Endodermal cell (in vitro differentiated cells): ENCODE data around the gene BGN. TPM values are rescaled to one million over a fixed set of nuclear protein-coding genes. Genes with fewer than 3 reads are reported as not detected.

Experiments used
- DNase-seq: peaks from one replicate; pipeline ENCODE4 v3.0.0-alpha.2; 2017
- H3K27ac ChIP-seq: 2 replicates; pipeline ENCODE4 v1.5.1; 2013; ENCODE audit warnings: mild to moderate bottlenecking, low read depth, low read length, moderate library complexity
- H3K27me3 ChIP-seq: 2 replicates; pipeline ENCODE4 v1.6.1; 2013; ENCODE audit warnings: mild to moderate bottlenecking, low read length, moderate library complexity; ENCODE audit not compliant: insufficient read depth, control insufficient read depth, poor library complexity, severe bottlenecking
- H3K36me3 ChIP-seq: 2 replicates; pipeline ENCODE4 v1.7.0; 2013; ENCODE audit warnings: mild to moderate bottlenecking, low read length, moderate library complexity; ENCODE audit not compliant: control insufficient read depth, insufficient read depth
- H3K4me1 ChIP-seq: one replicate; pipeline ENCODE4 v1.7.0; 2013; ENCODE audit warnings: low read length; ENCODE audit not compliant: control insufficient read depth, insufficient read depth
- H3K4me3 ChIP-seq: 2 replicates; pipeline ENCODE4 v1.5.1; 2013; ENCODE audit warnings: mild to moderate bottlenecking, low read length, moderate library complexity
- H3K9ac ChIP-seq: 2 replicates; pipeline ENCODE4 v1.6.1; 2013; ENCODE audit warnings: mild to moderate bottlenecking, low read length, moderate library complexity; ENCODE audit not compliant: poor library complexity, severe bottlenecking; ENCODE audit errors: extremely low read depth
- H3K9me3 ChIP-seq: 2 replicates; pipeline ENCODE4 v1.6.1; 2013; ENCODE audit warnings: mild to moderate bottlenecking, low read length, moderate library complexity; ENCODE audit not compliant: control insufficient read depth
- H3K27ac Mint-ChIP-seq: 2 replicates; pipeline ENCODE4 v1.8.0; 2020; ENCODE audit warnings: mixed read lengths
- H3K27me3 Mint-ChIP-seq: 2 replicates; pipeline ENCODE4 v1.8.0; 2021; ENCODE audit warnings: mild to moderate bottlenecking, mixed read lengths; ENCODE audit not compliant: insufficient read depth
- H3K36me3 Mint-ChIP-seq: 2 replicates; pipeline ENCODE4 v1.8.0; 2020; ENCODE audit warnings: low read depth, mixed read lengths
- H3K4me1 Mint-ChIP-seq: 2 replicates; pipeline ENCODE4 v1.8.0; 2020; ENCODE audit warnings: mixed read lengths
- H3K4me3 Mint-ChIP-seq: 2 replicates; pipeline ENCODE4 v1.8.0; 2020; ENCODE audit warnings: mild to moderate bottlenecking, moderate library complexity, mixed read lengths
- H3K9me3 Mint-ChIP-seq: 2 replicates; pipeline ENCODE4 v1.8.0; 2020; ENCODE audit warnings: mild to moderate bottlenecking, mixed read lengths
- WGBS, 2 experiments: methylation state at CpG; one replicate each; pipeline versions ENCODE4 v1.1.5 to v1.1.7; 2013; ENCODE audit warnings: missing lambda C conversion rate in 2 of 2, mixed read lengths in 1 of 2; ENCODE audit not compliant: insufficient coverage in 1 of 2, insufficient read length in 1 of 2; 5-methylcytosine and 5-hydroxymethylcytosine counted together
- total RNA-seq, 2 donors: library from RNA; stranded (reverse); fragmentation: NEBNext Ultra II Directional in 1 of 2; extraction: Animal tissue kit (Norgen Biotek cat#: 25700) in 1 of 2; gene quantifications; 2 replicates in 1 of 2; 3 replicates in 1 of 2; pipeline ENCODE4 v1.2.1, GENCODE V29; 2021
- TF ChIP-seq, protein P1 (sequence below): fragments of 200-600 bp; sonication (generic); conservative IDR thresholded peaks from 2 replicates; pipeline ENCODE4 v1.5.0; 2021; ENCODE audit warnings: antibody characterized with exemption, mild to moderate bottlenecking

The BGN gene
- total RNA-seq, 2 donors from 2014 or later: 1.2 to 1.6 TPM

DNA sequence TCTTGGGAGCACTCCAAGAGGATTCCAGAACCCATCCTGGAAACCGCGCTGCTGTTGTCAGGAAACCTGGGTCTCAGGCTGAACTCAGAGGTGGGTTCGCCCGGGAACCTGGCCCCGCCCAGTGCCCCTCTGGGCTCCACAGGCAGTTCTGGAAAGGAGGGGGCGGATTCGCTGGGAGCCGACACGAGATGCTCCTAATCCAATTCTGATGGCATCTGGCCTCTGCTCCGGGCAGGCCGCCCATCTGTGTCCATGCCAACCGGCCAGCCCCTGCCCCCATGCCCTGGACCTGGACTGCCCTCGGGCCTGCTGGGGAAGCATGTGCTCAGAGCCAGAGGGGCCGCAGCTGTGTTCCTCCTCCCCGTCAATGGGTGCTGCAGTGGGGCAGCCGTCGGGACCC, 43.6 kb downstream of the BGN start:
- Mint-ChIP-seq H3K4me3 (no peak overlapping the region), H3K27me3 (no peaks in the 10 kb centered on the region), H3K27ac (no peak overlapping the region), H3K4me1 (no peaks in the 10 kb centered on the region), H3K36me3 (no peaks in the 10 kb centered on the region), H3K9me3 (peaks cover 67% of the 10 kb centered on the region)
- H3K27ac ChIP-seq: no peak overlapping the region
- DNase-seq: no peak
- no peaks in the 10 kb centered on the region for H3K9me3 ChIP-seq
- H3K27me3 ChIP-seq: no peaks in the 10 kb centered on the region
- H3K4me3 ChIP-seq: no peak overlapping the region
- no peaks in the 10 kb centered on the region for H3K36me3 ChIP-seq
- H3K9ac ChIP-seq: no peak overlapping the region
- no peaks in the 10 kb centered on the region for H3K4me1 ChIP-seq
- 92 to 93% methylated on average over 3 to 17 of the region's 17 CpGs for WGBS, 2 experiments
- TF ChIP-seq, protein P1, sequence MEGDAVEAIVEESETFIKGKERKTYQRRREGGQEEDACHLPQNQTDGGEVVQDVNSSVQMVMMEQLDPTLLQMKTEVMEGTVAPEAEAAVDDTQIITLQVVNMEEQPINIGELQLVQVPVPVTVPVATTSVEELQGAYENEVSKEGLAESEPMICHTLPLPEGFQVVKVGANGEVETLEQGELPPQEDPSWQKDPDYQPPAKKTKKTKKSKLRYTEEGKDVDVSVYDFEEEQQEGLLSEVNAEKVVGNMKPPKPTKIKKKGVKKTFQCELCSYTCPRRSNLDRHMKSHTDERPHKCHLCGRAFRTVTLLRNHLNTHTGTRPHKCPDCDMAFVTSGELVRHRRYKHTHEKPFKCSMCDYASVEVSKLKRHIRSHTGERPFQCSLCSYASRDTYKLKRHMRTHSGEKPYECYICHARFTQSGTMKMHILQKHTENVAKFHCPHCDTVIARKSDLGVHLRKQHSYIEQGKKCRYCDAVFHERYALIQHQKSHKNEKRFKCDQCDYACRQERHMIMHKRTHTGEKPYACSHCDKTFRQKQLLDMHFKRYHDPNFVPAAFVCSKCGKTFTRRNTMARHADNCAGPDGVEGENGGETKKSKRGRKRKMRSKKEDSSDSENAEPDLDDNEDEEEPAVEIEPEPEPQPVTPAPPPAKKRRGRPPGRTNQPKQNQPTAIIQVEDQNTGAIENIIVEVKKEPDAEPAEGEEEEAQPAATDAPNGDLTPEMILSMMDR: no peak

DNA sequence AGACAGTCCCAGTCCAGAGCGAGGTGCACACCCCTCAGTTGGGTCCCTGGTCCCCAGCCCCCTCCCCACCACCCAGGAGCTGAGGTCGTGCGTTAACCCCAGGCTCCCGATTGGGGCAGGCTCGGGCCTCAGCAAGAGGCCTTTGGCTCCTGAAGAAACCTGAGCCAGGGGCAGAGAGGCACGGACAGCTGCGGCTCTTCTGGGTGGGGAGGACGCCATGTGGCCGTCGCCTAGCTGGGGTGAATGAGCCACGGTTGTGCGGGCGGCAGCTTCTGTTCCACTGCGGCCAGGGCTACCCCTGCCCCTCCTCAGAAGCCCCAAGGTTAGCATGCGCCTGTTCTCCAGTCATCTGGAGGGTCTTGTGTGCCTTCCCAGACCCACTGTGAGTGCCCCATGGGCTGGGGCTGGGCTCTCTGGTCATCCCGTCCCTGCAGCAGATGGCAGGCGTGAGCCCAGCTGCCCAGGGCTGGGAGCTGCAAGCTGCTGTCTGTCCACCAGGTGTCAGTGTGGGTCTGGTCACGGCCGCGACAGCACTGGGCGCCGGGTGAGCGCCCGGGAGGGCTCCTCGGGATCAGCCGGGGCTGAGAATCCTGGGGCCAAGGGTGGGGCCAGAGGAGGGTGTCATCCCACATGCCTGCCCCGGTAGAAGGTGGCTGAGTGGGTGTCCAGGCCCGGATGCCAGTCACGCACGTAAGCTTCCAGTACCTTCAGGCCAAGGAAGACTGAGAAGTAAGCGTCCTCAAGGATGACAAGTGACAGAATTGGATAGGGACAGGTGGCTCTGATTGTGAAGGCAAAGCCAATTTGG, 44.6 kb downstream of the BGN start:
- H3K4me1 ChIP-seq: no peaks in the 10 kb centered on the region
- no peak overlapping the region for H3K27ac Mint-ChIP-seq
- 55% methylated on average over 31 of the region's 31 CpGs; no CpG with 5 or more reads in 1 of the 2 experiments for WGBS, 2 experiments
- no peak overlapping the region for H3K9ac ChIP-seq
- no peaks in the 10 kb centered on the region for H3K27me3 ChIP-seq
- H3K36me3 ChIP-seq: no peaks in the 10 kb centered on the region
- H3K36me3 Mint-ChIP-seq: no peaks in the 10 kb centered on the region
- no peak overlapping the region for H3K27ac ChIP-seq
- no peak overlapping the region for H3K4me3 ChIP-seq
- peaks cover 67% of the 10 kb centered on the region for H3K9me3 Mint-ChIP-seq
- peak; percentile 90 for DNase-seq
- H3K4me1 Mint-ChIP-seq: no peaks in the 10 kb centered on the region
- H3K27me3 Mint-ChIP-seq: no peaks in the 10 kb centered on the region
- H3K4me3 Mint-ChIP-seq: no peak overlapping the region
- TF ChIP-seq, protein P1: peak; percentile 87
- no peaks in the 10 kb centered on the region for H3K9me3 ChIP-seq

DNA sequence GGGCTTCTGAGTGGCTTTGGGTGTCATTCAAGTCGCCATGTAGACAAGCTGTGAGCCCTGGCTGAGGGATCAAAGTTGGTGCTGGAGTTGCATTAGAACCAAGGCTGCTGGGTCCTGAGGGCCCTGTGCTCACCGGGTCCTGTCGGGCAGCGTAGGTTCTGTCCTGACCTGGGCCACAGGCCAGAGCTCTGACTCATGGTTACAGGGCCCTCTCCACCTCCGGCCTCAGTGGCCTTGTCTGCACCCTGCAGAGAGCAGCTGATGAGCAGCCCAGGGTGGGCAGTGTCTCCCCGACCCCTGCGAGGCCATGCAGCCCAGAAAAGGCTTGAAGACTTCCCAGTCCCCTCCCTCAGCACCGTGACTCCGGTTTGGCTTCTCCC, 45.2 kb downstream of the BGN start:
- Histone ChIP-seq H3K27ac (no peak overlapping the region), H3K9me3 (no peaks in the 10 kb centered on the region), H3K27me3 (no peaks in the 10 kb centered on the region), H3K4me1 (no peaks in the 10 kb centered on the region), H3K9ac (no peak overlapping the region), H3K36me3 (no peaks in the 10 kb centered on the region), H3K4me3 (no peak overlapping the region)
- WGBS, 2 experiments: 79 to 80% methylated on average over 2 to 9 of the region's 9 CpGs
- Mint-ChIP-seq H3K9me3 (peaks cover 63% of the 10 kb centered on the region), H3K27ac (no peak overlapping the region), H3K4me3 (no peak overlapping the region), H3K36me3 (no peaks in the 10 kb centered on the region), H3K4me1 (no peaks in the 10 kb centered on the region), H3K27me3 (no peaks in the 10 kb centered on the region)
- DNase-seq: no peak
- TF ChIP-seq, protein P1: no peak
